Osteocyte (in vitro differentiated cells): ENCODE results near the gene WDR17. TPM values are rescaled to one million over a fixed set of nuclear protein-coding genes. Genes with fewer than 3 reads are reported as not detected.

Source experiments
- DNase-seq: peaks from one replicate; pipeline ENCODE4 v3.0.0; 2021; ENCODE audit warnings: mixed read lengths; ENCODE audit not compliant: unreplicated experiment; ENCODE audit errors: extremely low spot score
- H3K27ac Mint-ChIP-seq: one replicate; pipeline ENCODE4 v1.8.0; 2021; ENCODE audit warnings: mild to moderate bottlenecking, mixed read lengths; ENCODE audit not compliant: unreplicated experiment
- H3K27me3 Mint-ChIP-seq: one replicate; pipeline ENCODE4 v1.8.0; 2021; ENCODE audit warnings: mixed read lengths; ENCODE audit not compliant: unreplicated experiment
- H3K36me3 Mint-ChIP-seq: one replicate; pipeline ENCODE4 v1.8.0; 2021; ENCODE audit warnings: mixed read lengths; ENCODE audit not compliant: unreplicated experiment
- H3K4me1 Mint-ChIP-seq: one replicate; pipeline ENCODE4 v1.8.0; 2021; ENCODE audit warnings: mixed read lengths; ENCODE audit not compliant: unreplicated experiment
- H3K4me3 Mint-ChIP-seq: one replicate; pipeline ENCODE4 v1.8.0; 2021; ENCODE audit warnings: mild to moderate bottlenecking, moderate library complexity, mixed read lengths; ENCODE audit not compliant: unreplicated experiment
- H3K9me3 Mint-ChIP-seq: one replicate; pipeline ENCODE4 v1.8.0; 2021; ENCODE audit warnings: mixed read lengths; ENCODE audit not compliant: unreplicated experiment
- CTCF ChIP-seq: fragments of 200-600 bp; sonication (generic); IDR thresholded peaks from 2 replicates; pipeline ENCODE4 v1.5.0; 2021; ENCODE audit warnings: antibody characterized with exemption, mild to moderate bottlenecking, moderate library complexity
- total RNA-seq: library from RNA; stranded (reverse); gene quantifications from 2 replicates; pipeline ENCODE4 v1.2.1, GENCODE V29; 2021

WDR17 gene
- total RNA-seq, 1 donor from 2014 or later: 0.67 TPM

GRCh38 chr4:176042195-176042594 is 23.4 kb upstream of the WDR17 start:
- no peak for TF ChIP-seq CTCF
- no peaks in the 10 kb centered on the region for H3K4me1 Mint-ChIP-seq
- no peak overlapping the region for H3K4me3 Mint-ChIP-seq
- no peak for DNase-seq
- H3K27me3 Mint-ChIP-seq: peaks cover 24% of the 10 kb centered on the region
- H3K27ac Mint-ChIP-seq: no peak overlapping the region
- H3K36me3 Mint-ChIP-seq: no peaks in the 10 kb centered on the region
- peaks cover 10% of the 10 kb centered on the region for H3K9me3 Mint-ChIP-seq

GRCh38 chr4:176043838-176044588 is 21.6 kb upstream of the WDR17 start:
- H3K27me3 Mint-ChIP-seq: peaks cover 29% of the 10 kb centered on the region
- TF ChIP-seq CTCF: no peak
- H3K4me3 Mint-ChIP-seq: no peak overlapping the region
- no peaks in the 10 kb centered on the region for H3K36me3 Mint-ChIP-seq
- peaks cover 8% of the 10 kb centered on the region for H3K9me3 Mint-ChIP-seq
- no peak for DNase-seq
- no peaks in the 10 kb centered on the region for H3K4me1 Mint-ChIP-seq
- no peak overlapping the region for H3K27ac Mint-ChIP-seq

- H3K4me3 Mint-ChIP-seq: no peak overlapping the region
- peaks cover 29% of the 10 kb centered on the region for H3K27me3 Mint-ChIP-seq
- no peaks in the 10 kb centered on the region for H3K36me3 Mint-ChIP-seq
- no peak for DNase-seq
- H3K27ac Mint-ChIP-seq: no peak overlapping the region
- no peaks in the 10 kb centered on the region for H3K4me1 Mint-ChIP-seq
- H3K9me3 Mint-ChIP-seq: peaks cover 2% of the 10 kb centered on the region
- TF ChIP-seq CTCF: no peak
Observed at GRCh38 chr4:176044589-176044951, 21.1 kb upstream of the WDR17 start.

- DNase-seq: no peak
Observed at GRCh38 chr4:176048631-176049030, 17.0 kb upstream of the WDR17 start.

GRCh38 chr4:176052744-176053143 is 12.9 kb upstream of the WDR17 start:
- Mint-ChIP-seq H3K4me1 (no peaks in the 10 kb centered on the region), H3K4me3 (no peak overlapping the region), H3K27me3 (peaks cover 2% of the 10 kb centered on the region), H3K27ac (no peak overlapping the region), H3K36me3 (no peaks in the 10 kb centered on the region), H3K9me3 (no peaks in the 10 kb centered on the region)
- TF ChIP-seq CTCF: no peak
- no peak for DNase-seq

More at GRCh38 chr4:176048631-176049030, 17.0 kb upstream of the WDR17 start:
- H3K36me3 Mint-ChIP-seq: no peaks in the 10 kb centered on the region
- no peaks in the 10 kb centered on the region for H3K9me3 Mint-ChIP-seq
- no peak for TF ChIP-seq CTCF
- H3K4me1 Mint-ChIP-seq: no peaks in the 10 kb centered on the region
- no peak overlapping the region for H3K27ac Mint-ChIP-seq
- H3K27me3 Mint-ChIP-seq: peaks cover 9% of the 10 kb centered on the region
- H3K4me3 Mint-ChIP-seq: no peak overlapping the region
